Panc1 (cell line): ENCODE data around the gene HHLA2. TPM values are rescaled to one million over a fixed set of nuclear protein-coding genes. Genes with fewer than 3 reads are reported as not detected.

Experiments
- ATAC-seq: fragments of 200-7000 bp; cut with Tn5 transposase; 2 replicates; pipeline ENCODE4 v1.9.1; 2020; ENCODE audit warnings: mild to moderate bottlenecking, moderate library complexity
- BruUV-seq: library from RNA; stranded (reverse); fragments of 400-500 nt; replicated peaks from 2 replicates; lab custom pipeline; 2021; lab: Mats Ljungman, UMichigan
- CTCF ChIA-PET: fragments of 300-600 bp; sonication (Branson Sonifier 250); formaldehyde crosslinking; loops from one replicate; lab custom pipeline; 2022; ENCODE audit warnings: antibody characterized with exemption; lab: Charles Lee
- POLR2A ChIA-PET: fragments of 300-600 bp; sonication (Branson Sonifier 250); formaldehyde crosslinking; loops from one replicate; lab custom pipeline; 2022; ENCODE audit warnings: antibody characterized with exemption; lab: Charles Lee
- DNase-seq: peaks from one replicate; pipeline ENCODE4 v3.0.0-alpha.2; 2010; ENCODE audit warnings: low read depth, low spot score
- H3K27ac ChIP-seq: 2 replicates; pipeline ENCODE4 v1.5.1; 2011; ENCODE audit warnings: mild to moderate bottlenecking, low read length, inconsistent platforms
- H3K27me3 ChIP-seq: fragments of 200-500 bp; sonication (Bioruptor generic); 2 replicates; pipeline ENCODE4 v1.6.0; 2014; ENCODE audit warnings: low read length, inconsistent platforms; ENCODE audit not compliant: control insufficient read depth, insufficient read depth
- H3K36me3 ChIP-seq: fragments of 200-500 bp; sonication (Bioruptor generic); 2 replicates; pipeline ENCODE4 v1.5.1; 2014; ENCODE audit warnings: inconsistent platforms, mild to moderate bottlenecking, low read length, moderate library complexity; ENCODE audit not compliant: control insufficient read depth, insufficient read depth
- H3K4me1 ChIP-seq: 2 replicates; pipeline ENCODE4 v1.5.1; 2011; ENCODE audit warnings: inconsistent platforms, mild to moderate bottlenecking, low read length, moderate library complexity; ENCODE audit not compliant: control insufficient read depth, insufficient read depth
- H3K4me3 ChIP-seq, 2 experiments: 2 replicates each; pipeline ENCODE4 v1.5.1; 2011 to 2012; ENCODE audit warnings: low read depth in 2 of 2, low read length in 2 of 2, mild to moderate bottlenecking in 2 of 2, inconsistent platforms in 1 of 2, moderate library complexity in 1 of 2
- H3K9me3 ChIP-seq: fragments of 200-500 bp; sonication (Bioruptor generic); 2 replicates; pipeline ENCODE4 v1.5.1; 2014; ENCODE audit warnings: low read depth, mild to moderate bottlenecking, inconsistent platforms, low read length, moderate library complexity; ENCODE audit not compliant: control insufficient read depth, insufficient read depth
- POLR2AphosphoS5 ChIP-seq: IDR thresholded peaks from 2 replicates; pipeline ENCODE4 v1.6.1; 2012; ENCODE audit warnings: mild to moderate bottlenecking, low read depth, low read length, moderate library complexity
- REST ChIP-seq, 2 experiments: IDR thresholded peaks; 2 replicates each; pipeline ENCODE4 v1.6.1; 2011 to 2012; ENCODE audit warnings: low read depth in 2 of 2, control low read depth in 1 of 2, low read length in 1 of 2, mild to moderate bottlenecking in 1 of 2, moderate library complexity in 1 of 2; ENCODE audit not compliant: insufficient read depth in 1 of 2
- SIN3A ChIP-seq: IDR thresholded peaks from 2 replicates; pipeline ENCODE4 v1.6.1; 2012; ENCODE audit warnings: low read depth, mild to moderate bottlenecking, low read length, moderate library complexity, borderline replicate concordance; ENCODE audit not compliant: insufficient read depth
- TCF7L2 ChIP-seq: IDR thresholded peaks from 2 replicates; pipeline ENCODE4 v1.6.1; 2011; ENCODE audit warnings: mild to moderate bottlenecking, low read depth, low read length, inconsistent platforms
- in situ Hi-C: cut with HindIII; loops from 2 replicates; pipeline ENCODE4 v1.10.0; 2016; ENCODE audit warnings: low sequenced_read_pairs, low pct_unique_long_range_greater_than_20kb
- intact Hi-C: fragments of 100-400 bp; cut with micrococcal nuclease; formaldehyde crosslinking; loops from one replicate; pipeline ENCODE4 v1.10.0; 2022; ENCODE audit not compliant: unreplicated experiment
- total RNA-seq: library from RNA; stranded (reverse); gene quantifications from one replicate; pipeline ENCODE4 v1.2.1, GENCODE V29; 2021; ENCODE audit not compliant: unreplicated experiment
- TF ChIP-seq, protein P1 (sequence below): fragments of 450-650 bp; IDR thresholded peaks from 2 replicates; pipeline ENCODE4 v1.5.1; 2017; ENCODE audit warnings: mild to moderate bottlenecking

The HHLA2 gene
- total RNA-seq, 1 experiment from 2014 or later: not detected

DNA sequence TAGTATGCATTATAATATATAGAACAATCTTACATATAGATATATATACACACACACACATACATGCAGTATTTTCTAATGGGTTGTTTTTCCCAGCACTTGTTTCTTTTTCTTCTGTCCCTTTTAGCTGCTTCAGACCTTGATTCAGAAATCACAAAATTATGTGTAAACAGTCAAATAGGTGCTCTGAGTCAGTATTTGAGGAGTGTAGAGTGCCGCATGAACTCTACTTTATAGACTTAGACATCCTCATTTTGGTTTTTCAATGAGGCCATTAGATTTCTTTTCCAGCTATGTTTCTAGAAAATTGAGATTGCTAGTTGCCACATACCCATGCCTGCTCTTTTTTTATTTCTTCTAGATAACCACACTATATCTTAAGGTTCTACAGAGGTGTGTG lies 58.2 kb downstream of the HHLA2 start:
- no peak for DNase-seq
- ChIA-PET POLR2A (no interaction called here), CTCF (no interaction called here)
- no peaks in the 10 kb centered on the region for H3K36me3 ChIP-seq
- no TSS peak for BruUV-seq
- H3K27me3 ChIP-seq: no peaks in the 10 kb centered on the region
- no peaks in the 10 kb centered on the region for H3K4me1 ChIP-seq
- no peak for TF ChIP-seq SIN3A
- no peak for TF ChIP-seq POLR2AphosphoS5
- TF ChIP-seq TCF7L2: no peak
- no peak for TF ChIP-seq REST (IDR thresholded peaks at IDR 0.05; ENCODE audit: insufficient read depth in 1 of 2, low read depth in 2 of 2, low read length in 1 of 2)
- no peak overlapping the region for H3K4me3 ChIP-seq
- in situ Hi-C loops: no loop called here
- no peak for ATAC-seq
- no peaks in the 10 kb centered on the region for H3K9me3 ChIP-seq
- intact Hi-C loops: no loop called here
- H3K27ac ChIP-seq: no peak overlapping the region

DNA sequence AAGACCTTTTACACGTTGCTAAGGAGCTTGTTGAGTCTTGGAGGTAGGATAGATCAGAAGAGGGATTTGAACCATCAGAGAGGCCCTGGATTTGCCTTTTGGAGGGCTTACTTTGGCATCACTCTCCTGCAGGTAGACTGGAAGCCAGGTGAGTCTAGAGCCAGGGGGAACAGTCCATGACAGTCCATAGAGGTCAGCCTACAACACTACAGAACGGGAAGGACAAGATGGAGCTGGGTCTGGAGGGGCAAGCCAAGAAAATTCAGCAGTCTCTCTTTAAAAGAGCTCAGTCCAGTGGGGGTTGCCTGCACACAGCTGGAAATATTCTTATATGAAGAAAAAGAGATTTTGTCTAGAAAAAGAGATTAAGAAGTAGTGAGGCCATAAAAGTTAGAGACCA lies 60.7 kb downstream of the HHLA2 start:
- in situ Hi-C loops (no loop called here), intact Hi-C loops (no loop called here)
- POLR2A ChIA-PET: no interaction called here

More for the DNA sequence above, 60.7 kb downstream of the HHLA2 start:
- Histone ChIP-seq H3K4me1 (no peaks in the 10 kb centered on the region), H3K36me3 (no peaks in the 10 kb centered on the region), H3K9me3 (no peaks in the 10 kb centered on the region), H3K27me3 (no peaks in the 10 kb centered on the region), H3K27ac (no peak overlapping the region), H3K4me3 (no peak overlapping the region)
- ATAC-seq: no peak
- no TSS peak for BruUV-seq
- DNase-seq: no peak
- TF ChIP-seq, protein P1, sequence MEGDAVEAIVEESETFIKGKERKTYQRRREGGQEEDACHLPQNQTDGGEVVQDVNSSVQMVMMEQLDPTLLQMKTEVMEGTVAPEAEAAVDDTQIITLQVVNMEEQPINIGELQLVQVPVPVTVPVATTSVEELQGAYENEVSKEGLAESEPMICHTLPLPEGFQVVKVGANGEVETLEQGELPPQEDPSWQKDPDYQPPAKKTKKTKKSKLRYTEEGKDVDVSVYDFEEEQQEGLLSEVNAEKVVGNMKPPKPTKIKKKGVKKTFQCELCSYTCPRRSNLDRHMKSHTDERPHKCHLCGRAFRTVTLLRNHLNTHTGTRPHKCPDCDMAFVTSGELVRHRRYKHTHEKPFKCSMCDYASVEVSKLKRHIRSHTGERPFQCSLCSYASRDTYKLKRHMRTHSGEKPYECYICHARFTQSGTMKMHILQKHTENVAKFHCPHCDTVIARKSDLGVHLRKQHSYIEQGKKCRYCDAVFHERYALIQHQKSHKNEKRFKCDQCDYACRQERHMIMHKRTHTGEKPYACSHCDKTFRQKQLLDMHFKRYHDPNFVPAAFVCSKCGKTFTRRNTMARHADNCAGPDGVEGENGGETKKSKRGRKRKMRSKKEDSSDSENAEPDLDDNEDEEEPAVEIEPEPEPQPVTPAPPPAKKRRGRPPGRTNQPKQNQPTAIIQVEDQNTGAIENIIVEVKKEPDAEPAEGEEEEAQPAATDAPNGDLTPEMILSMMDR: no peak
- TF ChIP-seq POLR2AphosphoS5 (no peak), TCF7L2 (no peak), SIN3A (no peak), REST (IDR thresholded peaks at IDR 0.05; ENCODE audit: insufficient read depth in 1 of 2, low read depth in 2 of 2, low read length in 1 of 2) (no peak)
- CTCF ChIA-PET: no interaction called here
